GM19372 (cell line): Measurements from ENCODE around the gene CDC42BPA.

Source experiments
- ATAC-seq: cut with Tn5 transposase; IDR thresholded peaks from one replicate; pipeline ENCODE4 v1.9.1; 2021; ENCODE audit warnings: mild to moderate bottlenecking, low read depth, moderate library complexity; ENCODE audit not compliant: unreplicated experiment

Gene CDC42BPA

DNA sequence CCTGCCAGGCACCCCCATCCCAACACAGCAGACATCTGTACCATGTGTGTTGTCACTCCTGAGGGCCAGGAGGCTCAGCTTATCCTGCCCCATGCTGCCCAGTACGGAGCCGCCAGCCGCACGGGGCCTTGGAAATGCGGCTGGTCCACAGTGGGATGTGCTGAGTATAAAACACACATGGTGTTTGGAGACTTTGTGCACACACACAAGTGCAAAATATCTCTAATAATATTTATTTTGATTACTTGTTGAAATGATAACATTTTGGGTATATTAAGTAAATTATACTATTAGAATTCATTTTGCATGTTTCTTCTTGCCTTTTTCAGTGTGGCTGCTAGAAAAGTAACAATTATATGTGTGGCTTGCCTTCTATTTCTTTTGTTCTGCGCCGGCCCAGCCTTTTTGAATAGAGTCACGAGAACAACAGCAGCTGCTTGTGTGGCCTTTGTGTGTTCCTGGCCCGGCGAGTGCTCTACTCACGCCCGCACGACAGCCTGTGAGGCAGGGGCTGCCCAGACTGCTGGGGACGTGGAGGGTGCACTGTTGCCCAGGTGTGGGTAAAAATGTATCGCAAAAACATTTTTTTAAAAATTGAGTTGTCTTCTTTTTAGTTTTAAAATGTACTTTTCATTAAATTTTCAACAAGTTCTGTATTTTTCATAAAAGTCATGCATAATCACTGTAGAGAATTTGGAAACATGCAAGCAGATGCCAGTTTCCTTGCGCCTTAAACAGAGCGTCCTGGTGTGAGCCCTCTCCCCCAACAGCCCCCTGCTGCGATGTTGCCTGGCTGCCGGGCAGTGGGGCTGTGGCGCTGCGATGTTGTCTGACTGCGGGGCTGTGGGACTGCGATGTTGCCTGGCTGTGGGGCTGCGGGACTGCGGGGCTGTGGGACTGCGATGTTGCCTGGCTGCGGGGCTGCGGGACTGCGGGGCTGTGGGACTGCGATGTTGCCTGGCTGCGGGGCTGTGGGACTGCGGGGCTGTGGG is 342.7 kb downstream of the CDC42BPA start:
- ATAC-seq, result no peak

DNA sequence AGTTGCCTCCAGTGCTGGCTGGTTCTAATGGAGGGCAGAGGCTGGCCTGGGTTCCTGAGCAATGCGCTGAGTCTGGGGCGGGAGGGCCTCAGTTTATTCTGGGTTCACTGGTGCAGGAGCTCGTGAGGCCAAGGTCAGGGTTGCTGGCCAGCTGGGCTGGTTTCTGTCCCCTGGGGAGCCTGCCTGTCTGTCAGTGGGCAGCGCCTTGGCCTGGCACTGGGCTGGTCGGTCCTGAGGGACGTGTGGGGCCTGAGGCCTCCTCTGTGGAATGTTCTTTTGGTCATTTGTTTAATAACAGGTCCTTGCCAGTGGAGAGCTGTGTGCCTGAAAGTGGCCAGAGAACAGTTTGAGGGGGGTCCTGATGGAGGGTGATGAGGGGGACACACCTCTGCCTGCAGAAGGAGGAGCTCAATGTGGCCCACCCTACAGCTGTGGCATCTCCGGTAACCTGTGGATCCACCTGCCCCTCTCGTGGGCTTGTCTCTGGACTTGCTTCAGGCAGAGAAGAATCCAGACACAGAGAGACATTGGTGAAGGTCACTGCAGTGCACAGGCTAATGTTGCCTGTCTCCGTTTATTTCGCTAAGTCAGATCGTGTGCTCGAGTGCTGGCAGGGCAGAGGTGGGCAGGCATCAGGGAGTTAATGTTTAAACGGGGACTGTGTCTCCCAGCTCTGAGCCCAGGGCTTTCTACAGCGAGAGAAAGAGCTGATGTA is 343.6 kb downstream of the CDC42BPA start:
- no peak for ATAC-seq

DNA sequence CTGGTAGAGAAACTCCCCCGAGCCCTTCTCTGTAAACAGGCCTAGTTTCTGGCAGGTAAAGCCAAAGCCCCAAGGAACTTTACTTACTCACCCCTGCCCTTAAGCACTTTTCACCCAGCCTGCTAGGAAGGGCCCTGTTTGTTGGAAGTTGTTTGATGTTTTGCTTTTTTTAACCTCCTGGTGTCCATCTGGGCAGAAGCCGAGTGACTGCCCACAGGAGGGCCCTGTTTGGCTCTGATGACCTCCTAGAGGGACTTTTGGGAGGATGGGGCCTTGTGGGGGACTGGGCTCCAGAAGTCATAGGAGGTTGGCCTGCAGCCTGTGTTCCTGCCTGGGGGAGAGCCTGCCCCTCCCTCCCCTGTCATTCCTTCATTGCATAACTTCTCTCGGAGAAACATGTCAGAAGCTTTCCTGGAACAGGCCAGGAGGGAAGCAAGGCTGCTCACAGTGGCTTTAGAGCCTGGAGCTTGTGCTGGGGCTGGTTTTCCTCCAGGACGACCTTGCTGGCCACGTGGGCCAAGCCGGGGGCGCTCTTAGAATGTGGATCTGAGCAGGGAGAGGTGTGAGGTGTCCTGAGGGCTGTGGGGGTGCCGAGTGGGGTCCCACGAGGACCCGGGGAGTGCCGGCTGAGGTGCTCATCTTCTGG is 344.3 kb downstream of the CDC42BPA start:
- no peak for ATAC-seq

DNA sequence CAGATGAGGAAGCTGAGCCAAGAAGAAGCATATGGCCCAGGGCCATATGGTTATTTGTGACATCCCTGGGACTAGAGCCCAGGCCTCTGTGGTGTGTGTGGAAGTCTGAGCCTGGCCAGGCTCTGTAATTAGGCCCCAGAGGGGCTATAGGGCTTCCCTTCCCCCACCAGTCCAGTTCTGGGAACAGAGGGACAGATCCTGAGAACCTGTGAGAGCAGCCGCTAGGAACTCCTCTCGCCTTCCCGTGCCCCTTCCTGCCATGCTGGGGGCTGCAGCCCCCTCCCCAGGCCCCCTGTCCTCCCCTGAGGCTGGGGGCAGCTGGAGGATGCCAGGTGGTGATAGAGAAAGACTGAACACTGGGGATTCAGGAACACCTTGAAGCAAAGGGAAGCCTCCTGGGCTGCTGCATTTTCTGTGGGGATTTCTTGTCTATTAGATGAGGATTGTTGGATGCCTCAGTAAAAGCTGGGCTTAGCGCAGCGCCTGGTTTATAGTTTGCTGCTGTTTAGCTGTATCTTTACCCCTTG is 344.9 kb downstream of the CDC42BPA start:
- no peak for ATAC-seq

DNA sequence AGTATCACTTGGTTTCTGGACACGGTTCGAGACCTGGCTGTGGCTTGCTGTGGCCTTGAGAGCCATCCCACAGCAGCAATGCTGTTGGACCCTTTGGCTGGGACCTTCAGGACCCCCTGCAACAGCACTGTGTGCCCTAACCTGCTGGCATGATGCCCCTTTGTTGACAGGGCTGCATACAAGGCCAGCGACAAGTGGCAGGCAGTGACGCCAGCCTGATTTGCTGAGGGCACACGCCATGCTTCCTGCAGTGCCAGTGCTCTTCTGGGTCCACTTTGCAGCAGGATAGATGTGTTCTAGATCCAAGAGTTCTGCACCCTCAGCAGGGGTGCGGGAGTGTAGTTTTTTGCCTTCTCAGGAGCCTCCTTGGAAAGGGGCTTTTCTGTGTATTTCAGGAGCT is 345.4 kb downstream of the CDC42BPA start:
- ATAC-seq, result no peak

DNA sequence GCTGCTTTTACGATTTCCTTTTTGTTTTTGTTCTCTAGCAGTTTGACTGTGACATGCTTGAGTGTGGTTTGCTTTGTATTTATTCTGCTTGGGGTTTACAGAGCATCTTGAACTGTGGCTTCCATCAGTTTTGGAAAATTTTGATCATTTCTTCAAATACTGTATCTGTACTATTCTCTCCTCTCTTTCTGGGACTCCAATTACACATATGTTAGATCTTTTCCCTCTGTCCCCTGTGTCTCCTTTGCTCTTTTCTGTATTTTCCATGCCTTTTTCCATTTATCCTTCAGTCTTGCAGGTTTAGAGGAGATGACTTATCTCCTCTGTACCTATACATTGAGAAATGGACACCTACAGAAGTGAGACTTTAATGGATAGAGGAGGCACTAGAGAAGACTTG is 346.5 kb downstream of the CDC42BPA start:
- ATAC-seq, result no peak

DNA sequence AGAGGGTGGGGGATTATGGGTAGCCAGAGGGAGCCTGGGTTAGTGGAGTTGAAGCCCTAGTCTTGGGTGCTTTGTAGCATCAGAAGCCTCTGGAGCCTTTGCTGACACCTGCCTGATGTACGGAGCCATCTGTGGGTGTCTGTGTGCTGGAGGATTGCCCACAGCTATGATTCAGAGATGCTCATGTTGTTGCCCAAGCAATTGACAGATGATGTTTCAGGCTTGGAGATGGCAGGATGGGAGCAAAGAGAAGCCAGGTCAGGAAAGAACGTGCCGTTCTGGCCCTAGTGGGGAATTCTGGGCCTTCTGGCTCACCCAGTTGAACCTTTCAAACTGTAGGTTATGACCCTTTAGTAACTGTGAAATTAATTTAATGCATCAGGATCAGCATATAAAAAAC is 350.6 kb downstream of the CDC42BPA start:
- no peak for ATAC-seq

DNA sequence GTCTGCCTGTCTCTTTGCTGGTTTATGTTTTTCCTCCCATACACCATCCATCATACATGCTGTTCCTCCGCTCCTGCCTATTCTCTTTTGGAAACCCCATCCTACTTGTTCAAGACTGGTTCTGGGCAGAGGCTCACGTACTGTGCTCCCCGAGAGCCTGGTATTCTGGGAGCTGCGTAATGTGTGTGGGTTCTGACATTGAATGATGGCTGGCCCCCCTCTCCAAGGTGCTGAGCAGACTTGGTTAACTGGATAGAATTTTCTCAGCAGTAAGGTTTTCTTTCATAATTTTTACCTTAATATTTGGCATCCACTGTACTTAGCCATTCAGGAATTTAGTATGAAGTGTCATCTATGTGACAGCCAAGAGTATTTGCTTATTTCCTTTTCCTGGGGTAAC is 351.6 kb downstream of the CDC42BPA start:
- ATAC-seq, result no peak

DNA sequence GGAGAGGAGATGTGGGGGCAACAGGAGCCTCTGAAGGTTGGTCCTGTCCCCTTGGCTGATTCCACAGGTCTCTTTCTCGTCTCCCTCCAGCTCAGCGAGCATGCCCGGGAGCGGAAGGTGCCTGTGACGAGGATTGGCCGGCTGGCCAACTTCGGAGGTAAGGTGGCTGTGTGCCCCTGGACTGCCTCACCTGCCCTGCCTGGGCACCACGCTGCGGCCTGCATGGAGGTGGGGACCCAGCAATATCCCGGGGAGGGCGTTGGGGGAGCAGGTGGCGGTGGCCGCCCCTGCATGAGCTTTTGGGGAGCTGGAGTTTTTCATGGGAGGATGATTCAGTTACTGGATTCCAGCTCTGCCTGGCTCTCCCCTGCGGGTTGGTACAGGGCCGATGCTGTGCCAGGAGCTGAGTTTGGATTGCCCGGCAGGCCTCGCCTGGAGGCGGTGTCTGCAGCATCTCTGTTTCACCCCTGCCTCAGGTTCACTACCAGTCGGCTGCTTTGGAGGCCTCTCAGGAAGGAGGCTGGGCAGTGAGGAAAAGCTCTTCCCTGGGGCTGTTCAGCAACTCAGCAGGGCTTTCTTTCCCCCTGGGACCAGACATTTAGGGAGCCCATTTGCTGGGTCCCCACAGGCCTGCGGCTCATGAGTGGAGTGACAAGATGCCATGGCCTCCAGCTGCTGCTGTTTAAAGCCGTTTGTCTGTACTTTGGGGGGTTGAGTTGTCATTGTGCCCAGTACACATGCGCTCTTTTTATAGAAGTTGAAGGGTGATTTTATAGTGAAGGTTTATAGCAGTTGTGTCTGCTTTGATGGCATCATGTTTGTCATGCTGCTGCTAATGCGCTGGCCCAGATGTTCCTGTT is 352.5 kb downstream of the CDC42BPA start:
- no peak for ATAC-seq

DNA sequence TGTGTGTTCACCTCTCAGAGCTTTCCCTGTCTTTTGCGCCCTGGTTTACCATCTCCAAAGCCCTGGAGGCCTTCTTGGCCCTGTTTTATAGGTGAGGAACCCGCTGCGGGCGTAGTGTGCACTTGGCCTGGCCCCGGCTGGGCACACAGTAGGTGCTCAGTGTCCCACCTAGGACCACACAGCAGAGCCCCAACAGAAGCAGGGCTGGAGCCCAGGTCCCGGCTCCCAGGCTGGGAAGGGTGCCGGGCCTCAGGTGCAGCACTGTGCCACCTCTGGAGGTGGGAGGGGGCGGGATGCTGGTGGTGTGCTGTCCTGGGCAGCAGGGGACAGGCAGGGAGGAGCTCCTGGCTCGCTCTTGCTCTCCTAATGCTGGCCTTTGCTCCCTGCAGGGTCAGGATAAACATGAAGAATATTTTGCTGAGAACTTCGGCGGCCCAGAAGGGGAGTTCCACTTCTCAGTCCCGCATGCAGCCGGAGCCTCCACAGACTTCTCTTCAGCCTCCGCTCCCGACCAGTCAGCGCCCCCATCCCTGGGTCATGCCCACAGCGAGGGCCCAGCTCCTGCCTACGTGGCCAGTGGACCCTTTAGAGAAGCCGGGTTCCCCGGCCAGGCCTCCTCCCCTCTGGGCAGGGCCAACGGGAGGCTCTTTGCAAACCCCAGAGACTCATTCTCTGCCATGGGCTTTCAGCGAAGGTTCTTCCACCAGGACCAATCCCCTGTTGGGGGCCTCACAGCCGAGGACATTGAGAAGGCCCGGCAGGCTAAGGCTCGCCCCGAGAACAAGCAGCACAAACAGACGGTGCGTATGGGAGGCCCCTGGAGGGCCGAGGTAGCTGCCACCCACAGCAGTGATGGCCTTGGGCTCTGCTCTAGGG is 353.4 kb downstream of the CDC42BPA start:
- ATAC-seq, result no peak

DNA sequence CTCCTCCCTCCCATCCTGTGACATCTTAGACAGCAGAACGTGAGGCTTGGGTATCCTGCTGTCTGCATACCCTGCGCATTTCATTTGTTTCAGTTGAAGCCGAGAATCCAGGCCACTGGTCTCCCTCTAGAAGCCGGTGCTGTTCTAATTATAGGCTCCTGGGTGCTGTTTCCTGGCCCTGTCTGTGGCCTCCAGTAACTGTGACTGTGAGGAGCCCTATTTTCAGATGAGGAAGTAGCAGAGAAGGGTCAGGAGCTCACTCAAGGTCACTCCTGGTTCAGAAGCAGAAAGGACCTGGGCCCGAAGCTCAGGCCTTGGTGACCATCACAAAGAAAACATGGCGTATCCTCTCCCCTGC is 354.2 kb downstream of the CDC42BPA start:
- no peak for ATAC-seq

DNA sequence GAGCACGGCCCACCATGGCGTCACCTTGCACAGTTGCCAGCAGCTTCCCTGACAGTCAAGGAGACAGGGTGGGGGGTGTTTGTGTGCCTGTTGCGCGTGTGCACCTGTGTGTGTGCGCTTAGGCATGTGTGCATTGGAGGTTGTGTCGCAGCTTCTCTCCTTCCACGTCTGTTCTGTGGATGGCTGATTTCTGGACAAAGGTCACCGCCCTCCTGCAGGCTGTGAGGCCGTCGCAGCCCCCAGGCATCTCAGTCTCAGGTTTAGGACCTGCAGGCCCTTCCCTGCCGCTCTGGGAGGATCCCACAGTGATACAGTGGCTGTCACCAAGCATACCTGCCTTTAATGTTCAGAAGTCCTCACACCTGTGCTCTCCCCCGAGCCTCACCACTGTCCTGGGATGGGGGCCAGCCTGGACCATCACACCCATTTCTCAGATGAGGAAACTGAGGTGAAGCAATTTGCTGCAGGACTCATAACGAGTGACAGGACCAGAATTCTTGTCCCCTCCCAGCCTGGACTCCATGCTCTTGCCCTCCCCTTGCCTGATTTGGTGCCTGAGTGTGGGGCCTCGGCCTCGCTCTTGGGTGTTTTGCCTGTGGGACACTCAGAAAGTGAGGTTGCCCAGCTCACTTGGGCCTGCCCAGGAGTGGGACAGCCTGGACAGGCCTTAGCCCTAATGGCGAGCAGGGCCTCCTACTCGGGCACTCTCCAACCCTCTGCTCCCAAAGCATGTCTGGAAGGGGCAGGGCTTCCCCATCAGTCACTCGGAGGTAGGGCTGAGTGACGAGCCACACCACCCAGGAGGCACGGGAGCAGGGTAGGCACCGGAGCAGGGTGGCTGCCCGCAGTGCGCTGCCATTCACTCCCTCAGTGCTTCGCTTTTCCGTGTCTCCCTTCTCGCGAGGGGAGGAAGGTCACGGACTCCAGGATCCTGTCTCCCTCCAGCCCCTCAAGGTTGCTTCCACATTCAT is 355.6 kb downstream of the CDC42BPA start:
- no peak for ATAC-seq

DNA sequence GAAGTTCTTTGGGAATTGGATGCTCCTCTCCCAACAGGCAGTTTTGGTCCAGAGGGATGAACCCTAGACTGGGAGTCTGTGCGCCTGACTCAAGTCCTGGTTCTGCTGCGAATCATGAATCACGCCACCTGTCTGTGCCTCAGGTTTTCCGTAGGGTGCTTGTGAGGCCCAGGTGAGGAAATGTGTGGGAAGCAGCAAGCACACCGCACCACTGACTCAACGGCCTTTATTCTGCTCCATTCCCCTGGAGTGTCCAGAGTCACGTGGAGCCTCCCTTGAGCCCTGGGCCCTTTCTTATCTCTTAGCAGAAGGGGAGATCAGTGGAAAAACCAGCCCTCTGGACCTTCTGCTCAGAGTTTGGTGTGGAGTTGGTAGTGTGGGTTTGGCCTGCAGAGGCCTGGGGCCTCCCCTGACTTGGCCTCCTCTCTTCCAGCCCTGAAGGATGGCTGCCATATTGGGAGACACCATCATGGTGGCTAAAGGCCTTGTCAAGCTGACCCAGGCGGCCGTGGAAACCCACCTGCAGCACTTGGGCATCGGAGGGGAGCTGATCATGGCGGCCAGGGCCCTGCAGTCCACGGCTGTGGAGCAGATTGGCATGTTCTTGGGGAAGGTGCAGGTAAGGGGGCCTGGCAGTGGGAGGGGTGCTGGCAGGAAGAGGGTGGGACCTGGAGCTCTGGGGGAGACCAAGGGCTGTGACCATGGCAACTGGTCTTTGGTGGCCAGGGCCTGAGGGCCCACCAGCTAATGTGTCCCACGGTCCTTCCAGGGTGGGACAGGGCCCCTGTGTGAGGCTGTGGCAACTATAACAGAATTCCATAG is 357.1 kb downstream of the CDC42BPA start:
- ATAC-seq, result no peak

DNA sequence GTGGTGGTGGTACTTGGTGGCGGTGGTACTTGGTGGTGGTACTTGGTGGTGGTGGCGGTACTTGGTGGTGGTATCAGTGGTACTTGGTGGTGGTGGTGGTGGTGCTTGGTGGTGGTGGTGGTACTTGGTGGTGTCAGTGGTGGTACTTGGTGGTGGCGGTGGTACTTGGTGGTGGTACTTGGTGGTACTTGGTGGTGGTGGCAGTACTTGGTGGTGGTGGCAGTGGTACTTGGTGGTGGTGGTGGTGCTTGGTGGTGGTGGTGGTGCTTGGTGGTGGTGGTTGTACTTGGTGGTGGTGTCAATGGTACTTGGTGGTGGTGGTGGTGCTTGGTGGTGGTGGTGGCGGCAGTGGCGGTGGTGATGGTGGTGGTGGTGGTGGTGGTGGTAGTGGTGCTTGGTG is 358.0 kb downstream of the CDC42BPA start:
- ATAC-seq, result no peak

DNA sequence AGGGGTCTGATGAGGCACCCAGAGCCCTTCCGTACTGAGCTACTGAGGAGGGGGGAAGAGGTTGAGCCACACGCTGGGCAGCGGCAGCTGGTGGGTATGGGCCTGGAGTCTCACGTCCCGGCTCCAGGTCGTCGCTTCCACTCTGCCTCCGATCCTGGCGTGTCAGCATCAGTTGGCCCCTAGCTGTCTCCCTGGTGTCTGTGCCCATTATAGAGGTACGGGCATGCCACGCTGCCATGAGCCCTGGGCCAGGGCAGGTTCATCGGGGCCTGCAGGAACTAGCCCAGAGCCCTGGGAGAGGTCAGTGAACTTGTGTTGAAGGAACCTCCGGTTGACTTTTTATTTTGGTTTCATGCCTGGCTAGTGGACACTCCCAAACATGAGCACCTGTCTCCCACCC is 360.0 kb downstream of the CDC42BPA start:
- ATAC-seq, result no peak

DNA sequence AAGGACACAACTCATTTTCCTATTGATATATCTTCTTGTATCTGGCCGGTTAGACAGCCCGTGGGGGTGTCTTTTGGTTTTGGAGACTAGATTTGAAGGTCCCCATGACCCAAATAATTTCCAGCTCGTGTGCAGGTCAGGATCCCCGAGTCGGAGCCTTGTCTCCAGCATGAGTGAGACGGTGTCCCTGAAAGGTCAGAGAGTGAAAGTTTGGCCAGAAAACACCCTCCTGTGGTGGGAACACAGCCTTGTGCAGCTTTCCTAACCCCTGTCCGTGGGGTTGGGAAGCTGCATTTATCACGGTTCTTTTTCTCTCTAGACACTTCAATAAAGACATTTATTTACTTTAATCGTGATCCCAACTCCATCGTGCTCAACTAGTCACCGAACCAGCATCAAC is 360.6 kb downstream of the CDC42BPA start:
- no peak for ATAC-seq
